HG03060 (cell line): ENCODE measurements around the gene CORO7.
A peak's percentile ranks its signal among the peaks of the same experiment; 100 is the strongest.

ENCODE experiments used
- ATAC-seq: cut with Tn5 transposase; IDR thresholded peaks from one replicate; pipeline ENCODE4 v1.9.1; 2021; ENCODE audit warnings: low read depth, moderate number of reproducible peaks; ENCODE audit not compliant: unreplicated experiment

The CORO7 gene

DNA sequence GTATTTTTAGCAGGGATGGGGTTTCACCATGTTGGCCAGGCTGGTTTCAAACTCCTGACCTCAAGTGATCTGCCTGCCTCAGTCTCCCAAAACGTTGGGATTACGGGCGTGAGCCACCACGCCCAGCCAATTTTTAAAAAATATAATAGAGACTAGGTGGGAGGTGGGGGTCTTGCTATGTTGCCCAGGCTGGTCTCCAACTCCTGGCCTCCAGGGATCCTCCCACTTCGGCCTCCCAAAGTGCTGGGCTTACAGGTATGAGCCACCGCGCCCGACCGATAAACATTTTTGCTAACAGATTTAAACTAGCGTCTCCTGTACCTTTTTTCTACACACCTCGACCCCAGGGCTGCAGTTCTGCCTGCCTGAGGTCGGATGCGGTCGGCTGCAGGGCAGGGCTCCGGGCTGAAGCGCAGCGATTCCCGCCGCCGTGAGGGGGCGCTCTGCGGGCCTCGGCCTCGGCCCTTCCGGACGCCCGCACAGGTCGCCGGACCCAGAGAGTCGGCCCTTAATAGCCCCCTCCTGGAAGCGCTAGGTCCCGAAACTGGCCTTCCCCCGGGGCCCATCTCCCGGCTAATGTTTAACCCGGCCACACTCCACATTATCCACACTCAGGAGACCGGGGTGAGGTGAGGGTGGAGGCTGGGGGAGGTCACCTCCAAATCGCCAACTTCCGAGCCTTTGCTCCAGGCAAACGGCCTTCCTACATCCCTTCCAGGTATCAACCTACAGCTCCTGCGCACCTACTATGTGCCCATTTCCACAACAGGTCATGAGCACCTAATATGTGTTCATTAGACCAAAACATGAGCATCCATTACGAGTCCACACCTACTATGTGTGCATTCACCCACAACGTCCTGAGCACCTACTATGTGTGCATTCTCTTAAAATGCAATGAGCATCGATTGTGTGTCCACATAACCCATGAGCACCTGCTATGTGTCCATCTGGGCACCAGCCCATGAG lies 102.5 kb downstream of the CORO7 start:
- ATAC-seq: no peak

- no peak for ATAC-seq
Observed at GRCh38 chr16:4309833-4310266, 106.5 kb downstream of the CORO7 start.

- no peak for ATAC-seq
Observed at GRCh38 chr16:4309102-4309832, 107.1 kb downstream of the CORO7 start.

DNA sequence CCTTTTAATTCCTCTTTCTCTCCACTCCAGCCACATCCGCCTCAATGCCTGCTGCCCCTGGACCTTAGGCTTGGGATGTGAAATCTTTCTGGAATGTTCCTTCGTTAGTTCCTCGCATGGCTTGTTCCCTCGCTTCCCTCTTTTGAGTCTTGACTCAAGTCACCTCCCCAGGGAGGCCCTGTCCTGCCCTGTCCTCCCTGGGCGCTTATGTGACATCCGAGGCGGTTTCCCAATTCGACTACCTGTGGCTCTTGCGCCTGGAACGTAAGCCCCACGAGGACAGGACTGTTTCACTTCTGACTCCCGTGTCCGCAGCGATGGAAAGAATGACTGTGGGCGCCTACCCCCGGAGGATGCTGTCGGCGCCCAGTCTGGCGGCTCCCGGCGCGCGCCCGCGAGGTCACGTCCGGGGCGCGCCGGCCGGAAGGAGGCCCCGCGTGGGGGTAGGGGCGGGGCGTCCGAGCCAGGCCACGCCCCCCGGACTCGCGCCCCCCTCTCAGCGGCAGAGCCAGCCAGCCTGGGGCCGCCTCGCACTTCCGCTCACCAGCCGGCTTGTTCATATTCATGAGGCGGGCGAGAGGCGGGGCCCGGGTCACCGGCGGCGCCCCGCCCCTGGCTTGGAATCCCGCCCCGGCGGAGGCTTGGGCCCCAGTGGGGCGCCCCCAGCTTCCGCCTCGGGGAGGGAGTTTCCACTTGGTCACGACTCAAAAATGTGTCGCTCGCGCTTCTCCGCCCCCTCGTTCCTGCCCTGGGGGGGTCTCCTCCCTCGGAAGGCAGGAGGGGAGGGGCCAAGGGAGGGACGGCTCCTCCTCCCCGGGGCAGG lies 109.0 kb downstream of the CORO7 start:
- ATAC-seq: peak; percentile 72

GRCh38 chr16:4306470-4307214 lies 109.8 kb downstream of the CORO7 start:
- no peak for ATAC-seq
